SK-N-SH treated with all-trans-retinoic acid at 6 μM for 48 hours (cell line): ENCODE measurements around the gene KCNMA1.
A peak's percentile ranks its signal among the peaks of the same experiment; 100 is the strongest.

Experiments used
- ATAC-seq: fragments of 200-7000 bp; cut with Tn5 transposase; 3 replicates; pipeline ENCODE4 v1.9.1; 2020; ENCODE audit warnings: mild to moderate bottlenecking, moderate library complexity
- ARNTL ChIP-seq: fragments of 450-650 bp; formaldehyde crosslinking; IDR thresholded peaks from 2 replicates; pipeline ENCODE4 v1.5.0; 2020; ENCODE audit warnings: low read depth, mild to moderate bottlenecking, moderate library complexity, borderline replicate concordance
- BACH2 ChIP-seq: fragments of 250-450 bp; sonication (Bioruptor Pico); IDR thresholded peaks from 2 replicates; pipeline ENCODE4 v1.9.0; 2021; ENCODE audit warnings: mild to moderate bottlenecking, borderline replicate concordance
- CSDC2 ChIP-seq: fragments of 250-450 bp; sonication (Bioruptor Pico); IDR thresholded peaks from 2 replicates; pipeline ENCODE4 v1.5.0; 2020; ENCODE audit warnings: mild to moderate bottlenecking, moderate library complexity
- ESRRG ChIP-seq: fragments of 250-450 bp; sonication (Bioruptor Pico); IDR thresholded peaks from 2 replicates; pipeline ENCODE4 v1.6.1; 2021; ENCODE audit warnings: mild to moderate bottlenecking
- GLIS3 ChIP-seq: fragments of 250-450 bp; sonication (Bioruptor Pico); IDR thresholded peaks from 2 replicates; pipeline ENCODE4 v1.5.0; 2020; ENCODE audit warnings: mild to moderate bottlenecking, moderate library complexity
- ISL1 ChIP-seq: fragments of 250-450 bp; sonication (Bioruptor Pico); IDR thresholded peaks from 2 replicates; pipeline ENCODE4 v2.1.2; 2022; ENCODE audit warnings: mild to moderate bottlenecking, moderate library complexity
- PPARA ChIP-seq: fragments of 250-450 bp; sonication (Bioruptor Pico); IDR thresholded peaks from 2 replicates; pipeline ENCODE4 v1.5.0; 2020; ENCODE audit warnings: mild to moderate bottlenecking, borderline replicate concordance
- RARB ChIP-seq: fragments of 250-450 bp; sonication (Bioruptor Pico); IDR thresholded peaks from 2 replicates; pipeline ENCODE4 v1.8.0; 2021; ENCODE audit warnings: mild to moderate bottlenecking, moderate library complexity
- SNAI2 ChIP-seq: fragments of 250-450 bp; sonication (Bioruptor Pico); IDR thresholded peaks from 2 replicates; pipeline ENCODE4 v1.5.0; 2020; ENCODE audit warnings: mild to moderate bottlenecking, moderate library complexity
- TCF4 ChIP-seq: fragments of 250-450 bp; sonication (Bioruptor Pico); IDR thresholded peaks from 2 replicates; pipeline ENCODE4 v1.8.0; 2021; ENCODE audit warnings: mild to moderate bottlenecking, moderate library complexity, borderline replicate concordance
- ZC3H10 ChIP-seq: fragments of 250-450 bp; sonication (Bioruptor Pico); IDR thresholded peaks from 2 replicates; pipeline ENCODE4 v1.5.1; 2021; ENCODE audit warnings: mild to moderate bottlenecking, moderate library complexity
- ZFP30 ChIP-seq: fragments of 450-650 bp; formaldehyde crosslinking; IDR thresholded peaks from 2 replicates; pipeline ENCODE4 v1.5.0; 2022; ENCODE audit warnings: mild to moderate bottlenecking, moderate library complexity
- ZNF565 ChIP-seq: fragments of 450-650 bp; formaldehyde crosslinking; conservative IDR thresholded peaks from 2 replicates; pipeline ENCODE4 v1.5.0; 2020; ENCODE audit warnings: low read depth, mild to moderate bottlenecking, moderate library complexity
- ZNF70 ChIP-seq: fragments of 450-650 bp; formaldehyde crosslinking; IDR thresholded peaks from 2 replicates; pipeline ENCODE4 v1.5.0; 2020; ENCODE audit warnings: mild to moderate bottlenecking, moderate library complexity
- ZNF8 ChIP-seq: fragments of 450-650 bp; formaldehyde crosslinking; IDR thresholded peaks from 2 replicates; pipeline ENCODE4 v1.5.0; 2020; ENCODE audit warnings: mild to moderate bottlenecking, moderate library complexity
- TF ChIP-seq, protein P1 (sequence below): fragments of 250-450 bp; sonication (Bioruptor Pico); IDR thresholded peaks from 2 replicates; pipeline ENCODE4 v1.8.0; 2020; ENCODE audit warnings: mild to moderate bottlenecking, moderate library complexity, borderline replicate concordance
- TF ChIP-seq, protein P2 (sequence below): fragments of 250-450 bp; sonication (Bioruptor Pico); IDR thresholded peaks from 2 replicates; pipeline ENCODE4 v1.8.0; 2021; ENCODE audit warnings: low read depth, mild to moderate bottlenecking, moderate library complexity, borderline replicate concordance
- TF ChIP-seq, protein P3 (sequence below): fragments of 250-450 bp; sonication (Bioruptor Pico); IDR thresholded peaks from 2 replicates; pipeline ENCODE4 v1.5.0; 2020; ENCODE audit warnings: mild to moderate bottlenecking, moderate library complexity
- TF ChIP-seq, protein P4 (sequence below): fragments of 250-450 bp; sonication (Bioruptor Pico); IDR thresholded peaks from 2 replicates; pipeline ENCODE4 v1.5.1; 2021; ENCODE audit warnings: mild to moderate bottlenecking, moderate library complexity

Gene KCNMA1

DNA sequence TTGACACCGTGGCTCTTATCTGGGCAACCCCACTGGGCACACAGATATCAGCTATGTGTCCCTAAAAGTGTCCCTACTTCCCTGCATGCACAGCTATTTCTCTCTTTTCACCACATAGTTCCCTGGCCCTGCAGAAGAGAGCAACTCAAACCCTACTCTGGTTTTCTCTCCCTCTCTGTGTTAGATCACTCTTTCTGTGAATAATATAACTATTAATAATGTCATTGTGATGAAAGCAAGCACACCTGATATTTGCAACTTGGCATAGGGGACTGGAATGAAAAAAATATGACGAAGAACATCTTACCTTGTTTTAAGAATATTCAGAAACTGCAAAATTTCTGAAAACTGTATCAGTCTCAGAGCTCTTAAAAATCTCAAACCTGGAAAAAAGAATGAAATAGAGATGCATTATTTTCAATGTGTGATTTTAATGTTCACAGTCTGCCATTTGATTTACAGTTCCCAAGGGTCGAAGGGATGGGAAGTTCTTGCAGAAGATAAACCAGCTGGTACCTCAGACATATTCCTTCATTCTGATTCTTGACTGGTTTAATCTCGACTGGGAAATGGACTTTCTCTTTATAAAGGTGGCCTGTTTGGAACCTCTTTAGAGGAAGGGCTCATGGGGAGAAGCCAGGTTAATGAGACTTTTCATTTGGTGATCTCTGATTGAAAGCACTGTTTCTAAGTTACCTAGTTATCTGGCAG is 516.8 kb downstream of the KCNMA1 start:
- no peak; the same call in 2 of the 3 replicates for ATAC-seq
- no peak for TF ChIP-seq RARB (CRISPR knock-in tag)
- no peak for TF ChIP-seq ESRRG (CRISPR knock-in tag)
- TF ChIP-seq ZFP30 (CRISPR knock-in tag): no peak
- TF ChIP-seq ZC3H10 (CRISPR knock-in tag): no peak
- TF ChIP-seq, protein P1, sequence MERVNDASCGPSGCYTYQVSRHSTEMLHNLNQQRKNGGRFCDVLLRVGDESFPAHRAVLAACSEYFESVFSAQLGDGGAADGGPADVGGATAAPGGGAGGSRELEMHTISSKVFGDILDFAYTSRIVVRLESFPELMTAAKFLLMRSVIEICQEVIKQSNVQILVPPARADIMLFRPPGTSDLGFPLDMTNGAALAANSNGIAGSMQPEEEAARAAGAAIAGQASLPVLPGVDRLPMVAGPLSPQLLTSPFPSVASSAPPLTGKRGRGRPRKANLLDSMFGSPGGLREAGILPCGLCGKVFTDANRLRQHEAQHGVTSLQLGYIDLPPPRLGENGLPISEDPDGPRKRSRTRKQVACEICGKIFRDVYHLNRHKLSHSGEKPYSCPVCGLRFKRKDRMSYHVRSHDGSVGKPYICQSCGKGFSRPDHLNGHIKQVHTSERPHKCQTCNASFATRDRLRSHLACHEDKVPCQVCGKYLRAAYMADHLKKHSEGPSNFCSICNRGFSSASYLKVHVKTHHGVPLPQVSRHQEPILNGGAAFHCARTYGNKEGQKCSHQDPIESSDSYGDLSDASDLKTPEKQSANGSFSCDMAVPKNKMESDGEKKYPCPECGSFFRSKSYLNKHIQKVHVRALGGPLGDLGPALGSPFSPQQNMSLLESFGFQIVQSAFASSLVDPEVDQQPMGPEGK: no peak
- TF ChIP-seq TCF4 (CRISPR knock-in tag): no peak
- TF ChIP-seq ZNF565: no peak
- TF ChIP-seq BACH2: no peak

DNA sequence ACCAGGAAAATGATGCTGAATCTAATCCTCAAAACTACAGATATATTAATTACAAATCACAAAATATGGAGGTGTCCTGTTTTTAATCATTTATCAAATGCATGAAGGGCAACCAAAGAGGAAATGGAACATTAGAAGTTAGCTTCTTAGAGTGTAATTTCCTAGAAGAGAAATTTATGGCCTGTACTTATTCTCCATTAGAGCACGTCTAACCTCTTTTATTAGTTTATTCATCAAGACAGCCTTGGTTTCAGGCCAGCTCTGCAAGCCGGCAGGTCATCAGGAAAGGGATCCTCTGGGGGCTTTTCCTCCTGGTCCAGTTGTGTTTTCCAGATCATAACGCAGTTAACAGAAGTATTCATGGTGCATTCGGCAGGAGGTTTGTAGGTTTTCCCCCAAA is 517.6 kb downstream of the KCNMA1 start:
- ATAC-seq: peak; percentile 43
- TF ChIP-seq ISL1 (peak; percentile 54; the same call in 1 of the 2 replicates), ZFP30 (CRISPR knock-in tag) (no peak), SNAI2 (CRISPR knock-in tag) (no peak), ZNF565 (no peak), RARB (CRISPR knock-in tag) (0 out of 2 replicates have a peak, but pooled peaks have one; percentile 20), PPARA (no peak), ZC3H10 (CRISPR knock-in tag) (peak; percentile 86)
- TF ChIP-seq, protein P2, sequence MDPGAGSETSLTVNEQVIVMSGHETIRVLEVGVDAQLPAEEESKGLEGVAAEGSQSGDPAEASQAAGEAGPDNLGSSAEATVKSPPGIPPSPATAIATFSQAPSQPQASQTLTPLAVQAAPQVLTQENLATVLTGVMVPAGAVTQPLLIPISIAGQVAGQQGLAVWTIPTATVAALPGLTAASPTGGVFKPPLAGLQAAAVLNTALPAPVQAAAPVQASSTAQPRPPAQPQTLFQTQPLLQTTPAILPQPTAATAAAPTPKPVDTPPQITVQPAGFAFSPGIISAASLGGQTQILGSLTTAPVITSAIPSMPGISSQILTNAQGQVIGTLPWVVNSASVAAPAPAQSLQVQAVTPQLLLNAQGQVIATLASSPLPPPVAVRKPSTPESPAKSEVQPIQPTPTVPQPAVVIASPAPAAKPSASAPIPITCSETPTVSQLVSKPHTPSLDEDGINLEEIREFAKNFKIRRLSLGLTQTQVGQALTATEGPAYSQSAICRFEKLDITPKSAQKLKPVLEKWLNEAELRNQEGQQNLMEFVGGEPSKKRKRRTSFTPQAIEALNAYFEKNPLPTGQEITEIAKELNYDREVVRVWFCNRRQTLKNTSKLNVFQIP (CRISPR knock-in tag): no peak

DNA sequence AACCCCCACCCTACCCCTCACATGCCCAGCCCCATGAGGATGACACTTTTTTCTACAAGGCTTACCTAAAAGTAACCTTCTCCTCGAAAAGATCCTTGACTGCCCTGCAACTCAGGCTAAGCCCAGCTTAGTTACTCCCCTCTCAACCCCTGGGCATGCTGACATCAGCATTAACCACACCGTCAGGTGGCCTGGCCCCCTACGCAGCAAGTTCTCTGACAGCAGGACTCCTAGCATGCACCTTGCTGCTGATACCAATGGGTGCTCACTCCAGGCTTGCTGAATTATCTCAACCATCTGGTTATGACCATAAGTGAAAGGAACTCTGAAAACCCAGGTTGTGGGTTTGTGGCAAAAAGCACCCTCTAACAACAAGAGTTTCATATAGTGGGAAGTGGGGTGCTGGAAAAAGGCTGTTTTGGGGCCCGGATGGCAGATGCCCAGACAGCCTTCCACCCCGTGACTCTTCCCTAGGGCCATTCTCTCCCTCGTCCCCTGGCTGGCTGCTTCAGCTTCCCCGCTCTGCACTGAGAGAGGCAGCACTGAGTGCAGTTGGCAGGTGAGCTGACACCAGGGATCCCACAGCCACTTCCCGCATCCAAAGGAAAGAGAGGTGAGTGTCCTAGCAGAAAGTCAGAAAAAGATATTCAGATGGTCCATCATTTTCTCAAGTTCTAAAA is 518.9 kb downstream of the KCNMA1 start:
- no peak for ATAC-seq
- TF ChIP-seq ZNF70: no peak
- TF ChIP-seq, protein P3, sequence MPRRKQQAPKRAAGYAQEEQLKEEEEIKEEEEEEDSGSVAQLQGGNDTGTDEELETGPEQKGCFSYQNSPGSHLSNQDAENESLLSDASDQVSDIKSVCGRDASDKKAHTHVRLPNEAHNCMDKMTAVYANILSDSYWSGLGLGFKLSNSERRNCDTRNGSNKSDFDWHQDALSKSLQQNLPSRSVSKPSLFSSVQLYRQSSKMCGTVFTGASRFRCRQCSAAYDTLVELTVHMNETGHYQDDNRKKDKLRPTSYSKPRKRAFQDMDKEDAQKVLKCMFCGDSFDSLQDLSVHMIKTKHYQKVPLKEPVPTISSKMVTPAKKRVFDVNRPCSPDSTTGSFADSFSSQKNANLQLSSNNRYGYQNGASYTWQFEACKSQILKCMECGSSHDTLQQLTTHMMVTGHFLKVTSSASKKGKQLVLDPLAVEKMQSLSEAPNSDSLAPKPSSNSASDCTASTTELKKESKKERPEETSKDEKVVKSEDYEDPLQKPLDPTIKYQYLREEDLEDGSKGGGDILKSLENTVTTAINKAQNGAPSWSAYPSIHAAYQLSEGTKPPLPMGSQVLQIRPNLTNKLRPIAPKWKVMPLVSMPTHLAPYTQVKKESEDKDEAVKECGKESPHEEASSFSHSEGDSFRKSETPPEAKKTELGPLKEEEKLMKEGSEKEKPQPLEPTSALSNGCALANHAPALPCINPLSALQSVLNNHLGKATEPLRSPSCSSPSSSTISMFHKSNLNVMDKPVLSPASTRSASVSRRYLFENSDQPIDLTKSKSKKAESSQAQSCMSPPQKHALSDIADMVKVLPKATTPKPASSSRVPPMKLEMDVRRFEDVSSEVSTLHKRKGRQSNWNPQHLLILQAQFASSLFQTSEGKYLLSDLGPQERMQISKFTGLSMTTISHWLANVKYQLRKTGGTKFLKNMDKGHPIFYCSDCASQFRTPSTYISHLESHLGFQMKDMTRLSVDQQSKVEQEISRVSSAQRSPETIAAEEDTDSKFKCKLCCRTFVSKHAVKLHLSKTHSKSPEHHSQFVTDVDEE: no peak
- TF ChIP-seq BACH2: no peak
- no peak for TF ChIP-seq ZFP30 (CRISPR knock-in tag)
- TF ChIP-seq CSDC2: no peak
- no peak for TF ChIP-seq GLIS3 (CRISPR knock-in tag)
- TF ChIP-seq SNAI2 (CRISPR knock-in tag): no peak
- no peak for TF ChIP-seq ZC3H10 (CRISPR knock-in tag)
- TF ChIP-seq ARNTL (CRISPR knock-in tag): no peak

DNA sequence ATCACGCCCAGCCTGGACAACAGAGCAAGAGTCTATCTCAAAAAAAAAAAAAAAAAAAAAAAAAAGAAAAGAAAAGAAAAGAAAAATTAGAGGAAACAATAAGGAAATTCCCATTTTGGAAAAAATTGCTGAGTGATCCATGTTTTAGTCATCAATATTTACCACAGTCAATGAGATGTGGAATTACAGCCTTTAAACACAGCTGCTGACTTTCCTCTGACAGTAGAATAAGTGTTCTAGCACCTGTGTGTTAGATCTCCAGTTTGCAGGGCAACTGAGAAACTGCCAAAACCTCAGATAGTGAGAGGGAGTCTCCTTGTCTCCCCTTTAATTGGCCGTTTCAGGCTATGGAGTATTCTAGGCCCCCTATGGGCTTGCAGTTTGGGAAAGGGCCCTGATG is 520.1 kb downstream of the KCNMA1 start:
- no peak for ATAC-seq
- TF ChIP-seq ESRRG (CRISPR knock-in tag) (no peak), CSDC2 (no peak), PPARA (no peak), RARB (CRISPR knock-in tag) (no peak), ZC3H10 (CRISPR knock-in tag) (no peak), ZNF70 (no peak), ZNF8 (CRISPR knock-in tag) (no peak)
- TF ChIP-seq, protein P4, sequence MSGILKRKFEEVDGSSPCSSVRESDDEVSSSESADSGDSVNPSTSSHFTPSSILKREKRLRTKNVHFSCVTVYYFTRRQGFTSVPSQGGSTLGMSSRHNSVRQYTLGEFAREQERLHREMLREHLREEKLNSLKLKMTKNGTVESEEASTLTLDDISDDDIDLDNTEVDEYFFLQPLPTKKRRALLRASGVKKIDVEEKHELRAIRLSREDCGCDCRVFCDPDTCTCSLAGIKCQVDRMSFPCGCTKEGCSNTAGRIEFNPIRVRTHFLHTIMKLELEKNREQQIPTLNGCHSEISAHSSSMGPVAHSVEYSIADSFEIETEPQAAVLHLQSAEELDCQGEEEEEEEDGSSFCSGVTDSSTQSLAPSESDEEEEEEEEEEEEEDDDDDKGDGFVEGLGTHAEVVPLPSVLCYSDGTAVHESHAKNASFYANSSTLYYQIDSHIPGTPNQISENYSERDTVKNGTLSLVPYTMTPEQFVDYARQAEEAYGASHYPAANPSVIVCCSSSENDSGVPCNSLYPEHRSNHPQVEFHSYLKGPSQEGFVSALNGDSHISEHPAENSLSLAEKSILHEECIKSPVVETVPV (CRISPR knock-in tag): no peak
- TF ChIP-seq, protein P2 (CRISPR knock-in tag): no peak
- TF ChIP-seq, protein P1: no peak
- TF ChIP-seq, protein P3: no peak
